ENCODE data around the gene GALNT11.
"Not testable (repeated sequence)": the region's sequence is repeated elsewhere in the genome, so short reads cannot be mapped to it uniquely, and the experiment has no call there.

Gene GALNT11

GRCh38 chr7:152016947-152017346 lies 8.5 kb upstream of the GALNT11 start:
- no peak for TF ChIP-seq CTCF (IDR thresholded peaks at IDR 0.05; ENCODE audit: low read depth, low read length)
- Histone ChIP-seq H3K9me3 (no peaks in the 10 kb centered on the region), H3K4me3 (ENCODE audit: low read depth, low read length) (no peak overlapping the region), H3K27me3 (no peaks in the 10 kb centered on the region), H3K36me3 (no peaks in the 10 kb centered on the region), H3K4me1 (no peaks in the 10 kb centered on the region)
- DNase-seq, result no peak

- not testable (repeated sequence) for H3K36me3 ChIP-seq; DNase-seq; H3K9me3 ChIP-seq; H3K4me3 ChIP-seq (ENCODE audit: low read depth, low read length); H3K4me1 ChIP-seq; H3K27me3 ChIP-seq
Measured at GRCh38 chr7:152017683-152018082, 7.8 kb upstream of the GALNT11 start.

GRCh38 chr7:152021740-152022139 lies 3.7 kb upstream of the GALNT11 start:
- H3K9me3 ChIP-seq; H3K36me3 ChIP-seq; H3K27me3 ChIP-seq; DNase-seq; H3K4me1 ChIP-seq; H3K4me3 ChIP-seq (ENCODE audit: low read depth, low read length): not testable (repeated sequence)

GRCh38 chr7:152025937-152026890 lies 740 bp downstream of the GALNT11 start:
- H3K9me3 ChIP-seq, result no peaks in the 10 kb centered on the region
- peaks cover 8% of the 10 kb centered on the region for H3K36me3 ChIP-seq
- TF ChIP-seq CTCF (IDR thresholded peaks at IDR 0.05; ENCODE audit: low read depth, low read length), result no peak
- no peaks in the 10 kb centered on the region; the same call in none of the 2 replicates for H3K4me1 ChIP-seq
- peak overlapping the region; percentile 81 for H3K4me3 ChIP-seq (ENCODE audit: low read depth, low read length)
- DNase-seq, result no peak
- H3K27me3 ChIP-seq, result no peaks in the 10 kb centered on the region

- H3K9me3 ChIP-seq; H3K36me3 ChIP-seq; H3K4me3 ChIP-seq (ENCODE audit: low read depth, low read length): not testable (repeated sequence)
Measured at GRCh38 chr7:152027491-152028365, 2.3 kb downstream of the GALNT11 start.

GRCh38 chr7:152030059-152030458 lies 4.6 kb downstream of the GALNT11 start:
- H3K36me3 ChIP-seq; H3K4me1 ChIP-seq; H3K4me3 ChIP-seq (ENCODE audit: low read depth, low read length); H3K9me3 ChIP-seq; H3K27me3 ChIP-seq: not testable (repeated sequence)
- DNase-seq, result peak; percentile 77
- TF ChIP-seq CTCF (IDR thresholded peaks at IDR 0.05; ENCODE audit: low read depth, low read length), result peak; percentile 76

More at GRCh38 chr7:152027491-152028365, 2.3 kb downstream of the GALNT11 start:
- not testable (repeated sequence) for DNase-seq, H3K27me3 ChIP-seq, H3K4me1 ChIP-seq

- H3K36me3 ChIP-seq; DNase-seq; H3K4me3 ChIP-seq (ENCODE audit: low read depth, low read length); H3K9me3 ChIP-seq; H3K27me3 ChIP-seq; H3K4me1 ChIP-seq: not testable (repeated sequence)
Measured at GRCh38 chr7:152030639-152031038, 5.2 kb downstream of the GALNT11 start.

- DNase-seq, result no peak
- no peaks in the 10 kb centered on the region for H3K36me3 ChIP-seq
- no peak for TF ChIP-seq CTCF (IDR thresholded peaks at IDR 0.05; ENCODE audit: low read depth, low read length)
- no peaks in the 10 kb centered on the region for H3K4me1 ChIP-seq
- no peaks in the 10 kb centered on the region for H3K27me3 ChIP-seq
- no peak overlapping the region for H3K4me3 ChIP-seq (ENCODE audit: low read depth, low read length)
- no peaks in the 10 kb centered on the region for H3K9me3 ChIP-seq
Measured at GRCh38 chr7:152035817-152036216, 10.3 kb downstream of the GALNT11 start.

GRCh38 chr7:152038410-152038809 lies 12.9 kb downstream of the GALNT11 start:
- not testable (repeated sequence) for H3K9me3 ChIP-seq; H3K4me1 ChIP-seq; H3K27me3 ChIP-seq; H3K4me3 ChIP-seq (ENCODE audit: low read depth, low read length); H3K36me3 ChIP-seq; DNase-seq

- not testable (repeated sequence) for H3K4me3 ChIP-seq (ENCODE audit: low read depth, low read length); H3K27me3 ChIP-seq; H3K4me1 ChIP-seq; DNase-seq; H3K9me3 ChIP-seq; H3K36me3 ChIP-seq
Measured at GRCh38 chr7:152043086-152043485, 17.6 kb downstream of the GALNT11 start.

GRCh38 chr7:152044909-152045308 lies 19.4 kb downstream of the GALNT11 start:
- not testable (repeated sequence) for H3K27me3 ChIP-seq; H3K9me3 ChIP-seq; DNase-seq; H3K36me3 ChIP-seq; H3K4me3 ChIP-seq (ENCODE audit: low read depth, low read length); H3K4me1 ChIP-seq
